Left ventricle myocardium inferior (tissue), 1 donor: ENCODE data around the gene ETV1. TPM values are rescaled to one million over a fixed set of nuclear protein-coding genes. Genes with fewer than 3 reads are reported as not detected.

ENCODE experiments used
- DNase-seq: peaks from one replicate; pipeline ENCODE4 v3.0.0-alpha.2; 2020
- H3K27ac ChIP-seq: fragments of 200-600 bp; replicated peaks from 2 replicates; pipeline ENCODE4 v1.8.0; 2021
- H3K27me3 ChIP-seq: fragments of 200-600 bp; 2 replicates; pipeline ENCODE4 v1.8.0; 2021; ENCODE audit warnings: low read depth
- H3K36me3 ChIP-seq: fragments of 200-600 bp; 2 replicates; pipeline ENCODE4 v1.8.0; 2021
- H3K4me1 ChIP-seq: fragments of 200-600 bp; 2 replicates; pipeline ENCODE4 v1.8.0; 2021
- H3K4me3 ChIP-seq: fragments of 200-600 bp; 2 replicates; pipeline ENCODE4 v1.8.0; 2021; ENCODE audit warnings: mild to moderate bottlenecking, moderate library complexity
- H3K9me3 ChIP-seq: fragments of 200-600 bp; replicated peaks from 2 replicates; pipeline ENCODE4 v1.8.0; 2021
- intact Hi-C: fragments of 100-400 bp; cut with micrococcal nuclease; formaldehyde crosslinking; loops from one replicate; pipeline ENCODE4 v1.11.0; 2022
- total RNA-seq: library from RNA; stranded (reverse); fragmentation: NEBNext Ultra II Directional; extraction: Animal tissue kit (Norgen Biotek cat#: 25700); gene quantifications from one replicate; pipeline ENCODE4 v1.2.1, GENCODE V29; 2021
- TF ChIP-seq, protein P1 (sequence below): fragments of 200-600 bp; IDR thresholded peaks from 2 replicates; pipeline ENCODE4 v1.8.0; 2021; ENCODE audit warnings: antibody characterized with exemption, mild to moderate bottlenecking, borderline replicate concordance
- donor health status: DM: no; HTN: yes; CAD: no; lungs with severe emphysema.

ETV1 gene
- total RNA-seq, 1 donor from 2014 or later: 59.7 TPM

GRCh38 chr7:14020339-14020900 lies 31.0 kb upstream of the ETV1 start:
- Histone ChIP-seq H3K9me3 (peaks cover 8% of the 10 kb centered on the region), H3K36me3 (no peaks in the 10 kb centered on the region), H3K27me3 (no peaks in the 10 kb centered on the region), H3K4me1 (no peaks in the 10 kb centered on the region), H3K27ac (no peak overlapping the region), H3K4me3 (no peak overlapping the region)
- no peak for DNase-seq
- intact Hi-C loops: no loop called here
- TF ChIP-seq, protein P1, sequence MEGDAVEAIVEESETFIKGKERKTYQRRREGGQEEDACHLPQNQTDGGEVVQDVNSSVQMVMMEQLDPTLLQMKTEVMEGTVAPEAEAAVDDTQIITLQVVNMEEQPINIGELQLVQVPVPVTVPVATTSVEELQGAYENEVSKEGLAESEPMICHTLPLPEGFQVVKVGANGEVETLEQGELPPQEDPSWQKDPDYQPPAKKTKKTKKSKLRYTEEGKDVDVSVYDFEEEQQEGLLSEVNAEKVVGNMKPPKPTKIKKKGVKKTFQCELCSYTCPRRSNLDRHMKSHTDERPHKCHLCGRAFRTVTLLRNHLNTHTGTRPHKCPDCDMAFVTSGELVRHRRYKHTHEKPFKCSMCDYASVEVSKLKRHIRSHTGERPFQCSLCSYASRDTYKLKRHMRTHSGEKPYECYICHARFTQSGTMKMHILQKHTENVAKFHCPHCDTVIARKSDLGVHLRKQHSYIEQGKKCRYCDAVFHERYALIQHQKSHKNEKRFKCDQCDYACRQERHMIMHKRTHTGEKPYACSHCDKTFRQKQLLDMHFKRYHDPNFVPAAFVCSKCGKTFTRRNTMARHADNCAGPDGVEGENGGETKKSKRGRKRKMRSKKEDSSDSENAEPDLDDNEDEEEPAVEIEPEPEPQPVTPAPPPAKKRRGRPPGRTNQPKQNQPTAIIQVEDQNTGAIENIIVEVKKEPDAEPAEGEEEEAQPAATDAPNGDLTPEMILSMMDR: no peak

- Histone ChIP-seq H3K9me3 (peaks cover 8% of the 10 kb centered on the region), H3K4me3 (no peak overlapping the region), H3K27me3 (no peaks in the 10 kb centered on the region), H3K36me3 (no peaks in the 10 kb centered on the region), H3K4me1 (no peaks in the 10 kb centered on the region), H3K27ac (no peak overlapping the region)
- TF ChIP-seq, protein P1: no peak
- DNase-seq: no peak
- intact Hi-C loops: no loop called here
Observed at GRCh38 chr7:14018751-14019150, 29.3 kb upstream of the ETV1 start.

GRCh38 chr7:14016950-14017349 lies 27.5 kb upstream of the ETV1 start:
- no peak for DNase-seq
- H3K27ac ChIP-seq: no peak overlapping the region
- H3K9me3 ChIP-seq: peaks cover 8% of the 10 kb centered on the region
- no peaks in the 10 kb centered on the region for H3K27me3 ChIP-seq
- intact Hi-C loops: no loop called here
- H3K36me3 ChIP-seq: no peaks in the 10 kb centered on the region
- no peak overlapping the region for H3K4me3 ChIP-seq
- no peaks in the 10 kb centered on the region for H3K4me1 ChIP-seq
- TF ChIP-seq, protein P1: no peak

- intact Hi-C loops: no loop called here
- TF ChIP-seq, protein P1: no peak
- Histone ChIP-seq H3K9me3 (no peaks in the 10 kb centered on the region), H3K36me3 (no peaks in the 10 kb centered on the region), H3K27ac (no peak overlapping the region), H3K4me1 (no peaks in the 10 kb centered on the region), H3K4me3 (no peak overlapping the region), H3K27me3 (no peaks in the 10 kb centered on the region)
- no peak for DNase-seq
Observed at GRCh38 chr7:14013898-14014297, 24.4 kb upstream of the ETV1 start.

GRCh38 chr7:14009453-14010418 lies 20.3 kb upstream of the ETV1 start:
- no peaks in the 10 kb centered on the region for H3K4me1 ChIP-seq
- TF ChIP-seq, protein P1: no peak
- intact Hi-C loops: no loop called here
- no peak for DNase-seq
- no peaks in the 10 kb centered on the region for H3K9me3 ChIP-seq
- no peaks in the 10 kb centered on the region for H3K27me3 ChIP-seq
- no peaks in the 10 kb centered on the region for H3K36me3 ChIP-seq
- H3K27ac ChIP-seq: no peak overlapping the region
- H3K4me3 ChIP-seq: no peak overlapping the region
